B cell (primary cell): ENCODE measurements around the gene SDK1. TPM values are rescaled to one million over a fixed set of nuclear protein-coding genes. Genes with fewer than 3 reads are reported as not detected.

Experiments
- ATAC-seq: fragments of 200-7000 bp; cut with Tn5 transposase; one replicate; pipeline ENCODE4 v1.10.0; 2021; ENCODE audit warnings: low read depth, mild to moderate bottlenecking, moderate number of reproducible peaks, moderate library complexity
- CTCF ChIA-PET: fragments of 350-600 bp; sonication (Branson Sonifier 250); formaldehyde crosslinking; loops from one replicate; lab custom pipeline; 2021; ENCODE audit warnings: antibody characterized with exemption, inconsistent platforms; lab: Charles Lee
- POLR2A ChIA-PET: fragments of 350-600 bp; sonication (Branson Sonifier 250); formaldehyde crosslinking; loops from one replicate; lab custom pipeline; 2021; ENCODE audit warnings: antibody characterized with exemption; lab: Charles Lee
- DNase-seq: peaks from one replicate; pipeline ENCODE4 v3.0.0; 2013
- H2AFZ ChIP-seq: 2 replicates; pipeline ENCODE4 v1.6.1; 2012; ENCODE audit warnings: mild to moderate bottlenecking, low read depth, low read length; ENCODE audit not compliant: insufficient read depth, poor library complexity, severe bottlenecking
- H3K27ac ChIP-seq, 2 donors: 1 replicate in 1 of 2; 2 replicates in 1 of 2; pipeline ENCODE4 v1.5.1; 2012 to 2013; ENCODE audit warnings: low read length in 2 of 2, mild to moderate bottlenecking in 2 of 2, moderate library complexity in 1 of 2
- H3K27me3 ChIP-seq, 4 experiments: fragments of 200-600 bp in 1 of 4; sonication (generic) in 1 of 4; replicated peaks in 1 of 4; 1 replicate in 2 of 4; 2 replicates in 2 of 4; pipeline versions ENCODE4 v1.6.1 to v1.7.0; 2013 to 2016; ENCODE audit warnings: low read length in 3 of 4, mild to moderate bottlenecking in 2 of 4, mixed read lengths in 1 of 4, moderate library complexity in 1 of 4; ENCODE audit not compliant: insufficient read depth in 4 of 4, control insufficient read depth in 3 of 4; ENCODE audit errors: control extremely low read depth in 1 of 4
- H3K36me3 ChIP-seq, 2 experiments: replicated peaks in 1 of 2; 1 replicate in 1 of 2; 2 replicates in 1 of 2; pipeline versions ENCODE4 v1.6.1 to v1.7.1; 2013; ENCODE audit warnings: low read length in 1 of 2; ENCODE audit not compliant: insufficient read depth in 2 of 2, control insufficient read depth in 1 of 2; ENCODE audit errors: control extremely low read depth in 1 of 2, extremely low read depth in 1 of 2
- H3K4me1 ChIP-seq, 2 donors: fragments of 200-600 bp in 1 of 2; sonication (generic) in 1 of 2; 1 replicate in 1 of 2; 2 replicates in 1 of 2; pipeline versions ENCODE4 v1.5.1 to v1.6.1; 2013 to 2017; ENCODE audit warnings: low read length in 2 of 2; ENCODE audit not compliant: control insufficient read depth in 2 of 2, insufficient read depth in 2 of 2
- H3K4me2 ChIP-seq: replicated peaks from 2 replicates; pipeline ENCODE3; 2012; ENCODE audit warnings: mild to moderate bottlenecking, low read depth, low read length; ENCODE audit not compliant: poor library complexity, severe bottlenecking
- H3K4me3 ChIP-seq, 5 experiments: fragments of 200-600 bp in 1 of 5; sonication (generic) in 1 of 5; 1 replicate in 3 of 5; 2 replicates in 2 of 5; pipeline versions ENCODE4 v1.5.1 to v1.7.0; 2011 to 2016; ENCODE audit warnings: low read length in 4 of 5, mild to moderate bottlenecking in 4 of 5, low read depth in 2 of 5, control low read depth in 1 of 5, moderate library complexity in 1 of 5; ENCODE audit not compliant: insufficient read depth in 1 of 5; ENCODE audit errors: control extremely low read depth in 1 of 5, extremely low read depth in 1 of 5
- H3K79me2 ChIP-seq: fragments of 200-600 bp; sonication (generic); one replicate; pipeline ENCODE4 v1.6.0; 2016; ENCODE audit warnings: low read length; ENCODE audit not compliant: control insufficient read depth, insufficient read depth
- H3K9ac ChIP-seq: fragments of 200-600 bp; sonication (generic); 2 replicates; pipeline ENCODE4 v1.6.1; 2017; ENCODE audit warnings: mild to moderate bottlenecking, low read length, moderate library complexity
- H3K9me3 ChIP-seq, 3 donors: one replicate each; pipeline versions ENCODE4 v1.6.1 to v1.7.1; 2013; ENCODE audit warnings: low read length in 2 of 3; ENCODE audit not compliant: control insufficient read depth in 2 of 3, insufficient read depth in 1 of 3; ENCODE audit errors: control extremely low read depth in 1 of 3
- H4K20me1 ChIP-seq: 2 replicates; pipeline ENCODE4 v1.6.0; 2012; ENCODE audit warnings: mild to moderate bottlenecking, low read length; ENCODE audit not compliant: insufficient read depth, control insufficient read depth, poor library complexity, severe bottlenecking
- H3K27ac Mint-ChIP-seq: one replicate; pipeline ENCODE4 v1.8.0; 2021; ENCODE audit warnings: mixed read lengths
- H3K27me3 Mint-ChIP-seq: one replicate; pipeline ENCODE4 v1.8.0; 2021; ENCODE audit warnings: mixed read lengths
- H3K4me1 Mint-ChIP-seq: one replicate; pipeline ENCODE4 v1.8.0; 2021; ENCODE audit warnings: mixed read lengths
- H3K4me3 Mint-ChIP-seq: one replicate; pipeline ENCODE4 v1.8.0; 2021; ENCODE audit warnings: mixed read lengths
- H3K9me3 Mint-ChIP-seq: one replicate; pipeline ENCODE4 v1.8.0; 2022; ENCODE audit warnings: mixed read lengths; ENCODE audit not compliant: insufficient read depth
- EZH2 ChIP-seq: IDR thresholded peaks from 2 replicates; pipeline ENCODE4 v1.6.1; 2012; ENCODE audit warnings: borderline replicate concordance, low read depth, mild to moderate bottlenecking, moderate library complexity, low read length; ENCODE audit not compliant: insufficient read depth, poor library complexity, severe bottlenecking
- WGBS: methylation state at CpG from one replicate; pipeline ENCODE4 v1.1.5; 2013; ENCODE audit warnings: missing lambda C conversion rate; ENCODE audit not compliant: insufficient coverage; 5-methylcytosine and 5-hydroxymethylcytosine counted together
- intact Hi-C: fragments of 100-400 bp; cut with micrococcal nuclease; formaldehyde crosslinking; loops from one replicate; pipeline ENCODE4 v1.10.0; 2022
- polyA plus RNA-seq: library from polyadenylated mRNA; depleted of rRNA; stranded (reverse); fragments of >200 nt; gene quantifications from 2 replicates; pipeline ENCODE4 v1.2.3, GENCODE V29; 2012
- total RNA-seq, 2 donors: library from RNA; stranded (reverse); fragments of 120-200 nt in 1 of 2; gene quantifications; 1 replicate in 1 of 2; 2 replicates in 1 of 2; pipeline versions ENCODE4 v1.2.3 to v1.2.4, GENCODE V29; 2013 to 2022
- TF ChIP-seq, protein P1 (sequence below): fragments of 200-600 bp; IDR thresholded peaks from one replicate; pipeline ENCODE4 v1.8.0; 2022; ENCODE audit warnings: antibody characterized with exemption, mild to moderate bottlenecking

SDK1 gene
- total and polyA plus RNA-seq, 2 donors (not counting 1 experiment from before 2014, with no cell fraction given) = 0.73 to 2.0 TPM

DNA sequence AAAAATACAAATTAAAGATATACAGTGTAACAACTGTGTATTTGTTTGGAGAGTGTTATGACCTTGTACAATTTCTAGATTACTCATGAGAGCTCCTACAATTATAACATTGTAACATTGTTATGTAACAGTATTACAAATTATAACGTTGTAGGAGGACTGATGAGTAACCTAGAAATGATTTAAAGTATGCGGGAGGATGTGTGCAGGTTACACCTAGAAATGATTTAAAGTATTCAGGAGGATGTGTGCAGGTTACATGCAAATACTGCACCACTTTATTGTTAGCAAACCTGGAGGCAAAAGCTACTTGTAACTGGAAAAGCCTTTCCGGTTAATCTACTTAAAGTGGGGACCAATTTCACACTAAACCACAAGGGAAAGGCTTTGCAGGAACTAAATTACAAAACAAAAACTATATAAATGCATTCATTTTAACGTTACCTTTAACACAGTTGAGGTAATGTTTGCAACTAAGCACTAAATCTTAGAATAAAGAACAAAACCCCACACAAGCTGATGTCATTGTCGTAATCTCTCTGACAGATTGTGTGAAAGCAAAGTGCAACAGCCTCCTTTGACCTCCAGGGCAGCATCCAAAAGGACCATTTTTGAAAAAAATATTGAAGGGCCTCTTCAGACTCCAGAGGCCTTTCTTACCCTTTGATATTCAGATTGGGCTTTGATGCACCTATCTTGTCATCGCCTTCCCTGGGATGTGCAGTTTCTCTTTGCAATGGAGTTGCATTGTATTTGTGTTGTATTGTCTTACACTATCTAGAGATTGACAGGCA lies 858.9 kb downstream of the SDK1 start:
- Mint-ChIP-seq H3K4me3 (no peak overlapping the region), H3K27ac (no peak overlapping the region), H3K27me3 (no peaks in the 10 kb centered on the region), H3K9me3 (no peaks in the 10 kb centered on the region), H3K4me1 (no peaks in the 10 kb centered on the region)
- no peak overlapping the region for H3K9ac ChIP-seq
- no peak overlapping the region for H2AFZ ChIP-seq
- H3K36me3 ChIP-seq = no peaks in the 10 kb centered on the region
- ChIA-PET POLR2A (no interaction called here), CTCF (no interaction called here)
- H3K27me3 ChIP-seq = no peaks in the 10 kb centered on the region
- no peak overlapping the region for H3K4me2 ChIP-seq
- H3K9me3 ChIP-seq = peaks cover 0 to 14% (median 0%) of the 10 kb centered on the region in 3 donors
- no peak overlapping the region for H3K4me3 ChIP-seq
- no peak overlapping the region for H3K27ac ChIP-seq
- TF ChIP-seq, protein P1, sequence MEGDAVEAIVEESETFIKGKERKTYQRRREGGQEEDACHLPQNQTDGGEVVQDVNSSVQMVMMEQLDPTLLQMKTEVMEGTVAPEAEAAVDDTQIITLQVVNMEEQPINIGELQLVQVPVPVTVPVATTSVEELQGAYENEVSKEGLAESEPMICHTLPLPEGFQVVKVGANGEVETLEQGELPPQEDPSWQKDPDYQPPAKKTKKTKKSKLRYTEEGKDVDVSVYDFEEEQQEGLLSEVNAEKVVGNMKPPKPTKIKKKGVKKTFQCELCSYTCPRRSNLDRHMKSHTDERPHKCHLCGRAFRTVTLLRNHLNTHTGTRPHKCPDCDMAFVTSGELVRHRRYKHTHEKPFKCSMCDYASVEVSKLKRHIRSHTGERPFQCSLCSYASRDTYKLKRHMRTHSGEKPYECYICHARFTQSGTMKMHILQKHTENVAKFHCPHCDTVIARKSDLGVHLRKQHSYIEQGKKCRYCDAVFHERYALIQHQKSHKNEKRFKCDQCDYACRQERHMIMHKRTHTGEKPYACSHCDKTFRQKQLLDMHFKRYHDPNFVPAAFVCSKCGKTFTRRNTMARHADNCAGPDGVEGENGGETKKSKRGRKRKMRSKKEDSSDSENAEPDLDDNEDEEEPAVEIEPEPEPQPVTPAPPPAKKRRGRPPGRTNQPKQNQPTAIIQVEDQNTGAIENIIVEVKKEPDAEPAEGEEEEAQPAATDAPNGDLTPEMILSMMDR = no peak
- TF ChIP-seq EZH2 = no peak
- H4K20me1 ChIP-seq = no peaks in the 10 kb centered on the region
- H3K79me2 ChIP-seq = no peaks in the 10 kb centered on the region
- WGBS = 94% methylated on average over 3 of the region's 6 CpGs
- H3K4me1 ChIP-seq = no peaks in the 10 kb centered on the region
- ATAC-seq (no peak), DNase-seq (no peak)
- intact Hi-C loops = no loop called here

DNA sequence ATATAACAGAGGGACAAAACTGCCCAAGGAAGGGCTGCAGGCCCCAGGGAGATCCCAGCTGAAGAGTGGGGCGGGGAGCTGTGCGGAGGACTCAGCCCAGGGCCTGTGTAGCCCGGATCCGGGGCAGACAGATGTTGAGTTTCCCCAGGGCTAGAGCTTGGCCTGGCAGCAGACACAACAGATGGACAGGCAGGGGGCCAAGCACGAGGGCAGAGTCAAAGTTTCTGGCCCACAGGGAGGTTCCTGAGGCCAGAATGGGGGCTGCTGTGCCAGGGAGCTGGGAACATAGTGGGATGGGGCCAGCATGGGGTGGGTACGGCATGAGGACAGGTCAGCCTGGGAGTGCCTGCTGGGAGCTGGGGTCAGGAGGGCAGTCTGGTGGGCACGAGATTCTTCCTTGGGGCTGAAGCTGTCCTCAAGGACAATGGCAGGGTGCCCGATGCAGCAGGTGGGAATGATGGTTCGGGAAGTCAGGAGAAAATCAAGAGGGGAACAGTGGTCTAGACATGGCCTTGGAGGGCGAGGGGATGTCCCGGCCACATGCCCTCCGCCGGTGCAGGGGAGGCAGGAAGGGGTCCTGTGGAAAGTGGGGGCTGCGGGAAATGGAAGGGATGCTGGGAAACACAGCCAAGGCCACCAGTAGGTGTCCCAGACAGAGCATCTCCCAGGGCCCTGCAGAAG lies 862.0 kb downstream of the SDK1 start:
- ATAC-seq = no peak
- Mint-ChIP-seq H3K4me1 (no peaks in the 10 kb centered on the region), H3K27me3 (no peaks in the 10 kb centered on the region), H3K4me3 (no peak overlapping the region), H3K9me3 (no peaks in the 10 kb centered on the region), H3K27ac (no peak overlapping the region)
- H3K4me2 ChIP-seq = no peak overlapping the region
- ChIA-PET POLR2A (no interaction called here), CTCF (no interaction called here)
- no peak for DNase-seq
- peaks cover 0 to 14% (median 0%) of the 10 kb centered on the region in 3 donors for H3K9me3 ChIP-seq
- H3K4me3 ChIP-seq = no peak overlapping the region
- H3K27me3 ChIP-seq = no peaks in the 10 kb centered on the region
- H3K4me1 ChIP-seq = no peaks in the 10 kb centered on the region
- H2AFZ ChIP-seq = no peak overlapping the region
- H3K36me3 ChIP-seq = no peaks in the 10 kb centered on the region
- no peaks in the 10 kb centered on the region for H3K79me2 ChIP-seq
- no peak overlapping the region for H3K27ac ChIP-seq
- no peaks in the 10 kb centered on the region for H4K20me1 ChIP-seq
- no peak overlapping the region for H3K9ac ChIP-seq
- intact Hi-C loops = no loop called here
- TF ChIP-seq, protein P1 = no peak
- WGBS = 94% methylated on average over 14 of the region's 14 CpGs
